Trophoblast cell (in vitro differentiated cells and primary cell): Measurements from ENCODE around the gene TSHZ3.

ENCODE experiments used
- DNase-seq, 2 donors: peaks; one replicate each; pipeline ENCODE4 v3.0.0-alpha.2; 2016
- H2AFZ ChIP-seq: 2 replicates; pipeline ENCODE4 v1.6.1; 2013; ENCODE audit warnings: low read length, moderate library complexity, mild to moderate bottlenecking; ENCODE audit not compliant: insufficient read depth, poor library complexity
- H2AK5ac ChIP-seq: 2 replicates; pipeline ENCODE4 v1.6.1; 2013; ENCODE audit warnings: mild to moderate bottlenecking, low read length
- H2BK120ac ChIP-seq: 2 replicates; pipeline ENCODE4 v1.6.1; 2013; ENCODE audit warnings: low read length, mild to moderate bottlenecking, moderate library complexity; ENCODE audit not compliant: insufficient read depth, poor library complexity
- H2BK12ac ChIP-seq: 2 replicates; pipeline ENCODE4 v1.6.1; 2013; ENCODE audit warnings: mild to moderate bottlenecking, low read length, moderate library complexity
- H2BK5ac ChIP-seq: 2 replicates; pipeline ENCODE4 v1.6.1; 2013; ENCODE audit warnings: low read length, low read depth, moderate library complexity, mild to moderate bottlenecking; ENCODE audit not compliant: poor library complexity
- H3K14ac ChIP-seq: 2 replicates; pipeline ENCODE4 v1.6.1; 2013; ENCODE audit warnings: mild to moderate bottlenecking, low read length
- H3K18ac ChIP-seq: 2 replicates; pipeline ENCODE4 v1.6.1; 2013; ENCODE audit warnings: mild to moderate bottlenecking, low read length
- H3K23ac ChIP-seq: 2 replicates; pipeline ENCODE4 v1.6.1; 2013; ENCODE audit warnings: low read length
- H3K27ac ChIP-seq: 2 replicates; pipeline ENCODE4 v1.5.1; 2013; ENCODE audit warnings: low read depth, mild to moderate bottlenecking, inconsistent platforms, low read length, moderate library complexity
- H3K27me3 ChIP-seq: 2 replicates; pipeline ENCODE4 v1.6.1; 2013; ENCODE audit warnings: inconsistent platforms, mild to moderate bottlenecking, low read length, moderate library complexity; ENCODE audit not compliant: insufficient read depth
- H3K36me3 ChIP-seq, 2 experiments: 1 replicate in 1 of 2; 2 replicates in 1 of 2; pipeline ENCODE4 v1.6.1; 2013; ENCODE audit warnings: low read length in 2 of 2, mild to moderate bottlenecking in 2 of 2, moderate library complexity in 1 of 2; ENCODE audit not compliant: insufficient read depth in 2 of 2, control insufficient read depth in 1 of 2
- H3K4ac ChIP-seq: 2 replicates; pipeline ENCODE4 v1.6.1; 2013; ENCODE audit warnings: low read depth, mild to moderate bottlenecking, low read length, moderate library complexity
- H3K4me1 ChIP-seq, 2 experiments: 1 replicate in 1 of 2; 2 replicates in 1 of 2; pipeline ENCODE4 v1.6.1; 2013; ENCODE audit warnings: low read length in 2 of 2, mild to moderate bottlenecking in 2 of 2, moderate library complexity in 1 of 2; ENCODE audit not compliant: insufficient read depth in 2 of 2, control insufficient read depth in 1 of 2
- H3K4me2 ChIP-seq: 2 replicates; pipeline ENCODE4 v1.6.1; 2013; ENCODE audit warnings: inconsistent platforms, mild to moderate bottlenecking, low read length, moderate library complexity
- H3K4me3 ChIP-seq: 2 replicates; pipeline ENCODE4 v1.5.1; 2013; ENCODE audit warnings: mild to moderate bottlenecking, low read depth, low read length, inconsistent platforms
- H3K79me1 ChIP-seq: one replicate; pipeline ENCODE4 v1.6.1; 2013; ENCODE audit warnings: low read length
- H3K79me2 ChIP-seq: 2 replicates; pipeline ENCODE4 v1.6.1; 2013; ENCODE audit warnings: low read length, mild to moderate bottlenecking; ENCODE audit not compliant: control insufficient read depth, insufficient read depth, poor library complexity
- H3K9ac ChIP-seq: 2 replicates; pipeline ENCODE4 v1.6.1; 2013; ENCODE audit warnings: mild to moderate bottlenecking, low read length
- H3K9me3 ChIP-seq: 2 replicates; pipeline ENCODE4 v1.6.1; 2013; ENCODE audit warnings: low read depth, mild to moderate bottlenecking, control low read depth, inconsistent platforms, low read length; ENCODE audit not compliant: insufficient read depth
- H4K12ac ChIP-seq: 2 replicates; pipeline ENCODE4 v1.6.1; 2013; ENCODE audit warnings: low read depth, mild to moderate bottlenecking, low read length, moderate library complexity
- H4K8ac ChIP-seq: 2 replicates; pipeline ENCODE4 v1.6.1; 2013; ENCODE audit warnings: low read depth, mild to moderate bottlenecking, low read length, moderate library complexity
- H4K91ac ChIP-seq: one replicate; pipeline ENCODE4 v1.6.1; 2013; ENCODE audit warnings: low read depth, mild to moderate bottlenecking, low read length, moderate library complexity
- WGBS: extraction: QIAGEN DNeasy Blood & Tissue Kit; methylation state at CpG from one replicate; pipeline ENCODE4 v1.1.7; 2013; ENCODE audit warnings: missing lambda C conversion rate; ENCODE audit not compliant: insufficient read length, insufficient coverage; ENCODE audit errors: extremely low coverage; 5-methylcytosine and 5-hydroxymethylcytosine counted together

TSHZ3 gene

DNA sequence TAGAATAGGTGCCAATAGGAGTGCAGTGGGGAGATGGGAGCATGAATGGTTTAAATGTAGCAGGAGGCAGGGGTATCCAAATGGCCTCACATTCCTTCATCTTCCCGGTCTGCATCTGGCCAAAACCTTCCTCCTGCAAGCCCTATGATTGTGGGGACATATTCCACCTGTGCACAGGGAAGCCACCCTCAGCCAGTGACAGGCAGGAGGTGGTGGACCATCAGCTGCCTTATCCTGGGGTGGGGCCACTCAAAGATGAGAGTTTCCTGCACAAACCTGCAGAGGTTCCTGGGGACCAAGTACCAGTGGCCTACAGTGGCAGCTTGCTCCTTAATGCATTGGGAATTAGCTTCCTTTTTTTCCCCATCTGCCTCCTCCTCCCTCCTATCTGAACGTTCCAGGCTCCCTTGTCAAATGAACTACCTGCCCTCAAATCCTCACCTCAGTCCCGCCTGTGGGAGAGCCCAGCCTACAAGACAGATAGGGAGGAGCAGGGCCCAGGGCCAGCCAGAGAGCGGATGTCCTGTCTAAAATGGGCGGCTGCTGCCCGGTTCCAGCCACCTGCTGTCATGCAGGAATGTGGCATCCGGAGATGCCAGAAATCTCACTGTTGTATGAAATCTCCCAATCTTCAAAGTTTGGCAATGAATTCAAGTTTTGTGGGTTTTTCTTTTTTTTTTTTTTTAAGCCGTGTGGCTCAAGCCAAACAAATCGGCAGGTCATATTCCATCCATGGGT is 85.0 kb downstream of the TSHZ3 start:
- H3K27me3 ChIP-seq = no peaks in the 10 kb centered on the region
- no peak overlapping the region for H3K18ac ChIP-seq
- H2BK120ac ChIP-seq = no peak overlapping the region
- H2AFZ ChIP-seq = no peak overlapping the region
- no peak overlapping the region for H4K12ac ChIP-seq
- no peak overlapping the region for H4K8ac ChIP-seq
- no peak overlapping the region for H3K9ac ChIP-seq
- no peak overlapping the region for H2BK5ac ChIP-seq
- H3K4ac ChIP-seq = no peak overlapping the region
- no peak overlapping the region for H2AK5ac ChIP-seq
- H3K23ac ChIP-seq = no peak overlapping the region
- no peaks in the 10 kb centered on the region for H3K36me3 ChIP-seq
- no peaks in the 10 kb centered on the region for H3K79me2 ChIP-seq
- no peak overlapping the region for H4K91ac ChIP-seq
- peaks cover 2% of the 10 kb centered on the region for H3K9me3 ChIP-seq
- no peak overlapping the region for H3K4me2 ChIP-seq
- no CpG with 5 or more reads among the region's 9 CpGs for WGBS
- DNase-seq = no peak
- no peaks in the 10 kb centered on the region for H3K4me1 ChIP-seq
- H3K4me3 ChIP-seq = no peak overlapping the region
- H3K14ac ChIP-seq = no peak overlapping the region
- H2BK12ac ChIP-seq = no peak overlapping the region
- H3K27ac ChIP-seq = no peak overlapping the region
- H3K79me1 ChIP-seq = no peaks in the 10 kb centered on the region

DNA sequence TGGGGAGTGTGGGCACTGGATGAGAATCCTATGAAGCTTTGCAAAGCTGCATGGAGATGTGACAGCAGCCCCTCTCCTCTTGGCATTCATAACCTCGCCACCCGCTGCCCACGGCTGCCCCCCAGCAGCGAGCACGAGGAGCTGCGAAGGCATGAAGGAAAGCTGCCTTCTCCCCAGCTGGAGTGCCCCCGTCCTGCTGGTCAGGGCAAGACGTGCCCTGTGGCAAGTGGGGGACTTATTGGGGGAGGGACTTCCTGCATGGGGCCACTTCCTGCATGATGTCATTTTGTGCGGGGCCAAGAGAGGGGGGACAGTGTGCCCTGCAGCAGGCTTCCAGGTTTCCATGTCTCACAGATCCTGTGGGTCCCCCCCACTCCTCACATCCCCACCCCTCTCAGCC is 85.9 kb downstream of the TSHZ3 start:
- no peak overlapping the region for H3K4me2 ChIP-seq
- WGBS = no CpG with 5 or more reads among the region's 9 CpGs
- no peak overlapping the region for H4K12ac ChIP-seq
- H3K9ac ChIP-seq = no peak overlapping the region
- no peak overlapping the region for H4K8ac ChIP-seq
- H3K4me3 ChIP-seq = peak overlapping the region; percentile 51
- no peak overlapping the region for H2AFZ ChIP-seq
- no peak overlapping the region for H2BK120ac ChIP-seq
- no peaks in the 10 kb centered on the region for H3K27me3 ChIP-seq
- peaks cover 2% of the 10 kb centered on the region for H3K9me3 ChIP-seq
- no peaks in the 10 kb centered on the region for H3K79me2 ChIP-seq
- no peak overlapping the region for H4K91ac ChIP-seq
- no peak overlapping the region for H3K14ac ChIP-seq
- no peak overlapping the region for H3K4ac ChIP-seq
- H2BK12ac ChIP-seq = no peak overlapping the region
- H3K4me1 ChIP-seq = no peaks in the 10 kb centered on the region
- H3K36me3 ChIP-seq = no peaks in the 10 kb centered on the region
- no peak overlapping the region for H3K18ac ChIP-seq
- H3K27ac ChIP-seq = no peak overlapping the region
- no peak overlapping the region for H2AK5ac ChIP-seq
- H3K79me1 ChIP-seq = no peaks in the 10 kb centered on the region
- H3K23ac ChIP-seq = no peak overlapping the region
- DNase-seq = no peak
- H2BK5ac ChIP-seq = no peak overlapping the region

DNA sequence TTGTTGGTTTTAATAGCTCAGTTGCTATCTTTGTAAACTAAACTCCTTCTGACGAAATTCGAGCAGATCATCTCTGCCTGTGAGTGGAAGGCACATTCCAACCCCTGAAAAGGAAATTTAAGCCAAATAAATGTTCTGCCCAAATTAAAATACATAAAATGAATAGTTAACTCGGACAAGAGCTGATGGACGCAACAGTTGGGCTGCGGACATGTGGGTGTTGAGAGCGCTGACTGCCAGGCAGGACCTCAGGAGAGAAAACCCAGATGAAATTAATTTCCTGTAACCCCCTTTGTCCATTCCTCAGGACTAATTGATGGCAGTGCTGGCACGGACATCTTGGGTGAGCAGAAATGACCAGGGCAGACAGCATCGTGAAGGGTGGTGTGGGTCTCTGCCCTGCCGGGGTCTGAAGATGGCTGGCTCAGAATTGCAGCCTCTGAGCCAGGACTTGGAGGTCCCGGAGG is 86.5 kb downstream of the TSHZ3 start:
- H3K4me3 ChIP-seq = no peak overlapping the region
- no peak overlapping the region for H3K23ac ChIP-seq
- no peak for DNase-seq
- no peak overlapping the region for H3K4me2 ChIP-seq
- no peaks in the 10 kb centered on the region for H3K79me2 ChIP-seq
- H3K9me3 ChIP-seq = peaks cover 2% of the 10 kb centered on the region
- no peaks in the 10 kb centered on the region for H3K36me3 ChIP-seq
- no peaks in the 10 kb centered on the region for H3K27me3 ChIP-seq
- no peak overlapping the region for H3K27ac ChIP-seq
- no peak overlapping the region for H2BK120ac ChIP-seq
- no peak overlapping the region for H3K18ac ChIP-seq
- no peak overlapping the region for H3K14ac ChIP-seq
- H4K91ac ChIP-seq = no peak overlapping the region
- no peak overlapping the region for H4K12ac ChIP-seq
- WGBS = no CpG with 5 or more reads among the region's 10 CpGs
- H3K79me1 ChIP-seq = no peaks in the 10 kb centered on the region
- no peak overlapping the region for H3K9ac ChIP-seq
- H2BK5ac ChIP-seq = no peak overlapping the region
- H2AFZ ChIP-seq = no peak overlapping the region
- no peak overlapping the region for H4K8ac ChIP-seq
- H2BK12ac ChIP-seq = no peak overlapping the region
- H3K4ac ChIP-seq = no peak overlapping the region
- H3K4me1 ChIP-seq = no peaks in the 10 kb centered on the region
- H2AK5ac ChIP-seq = no peak overlapping the region

DNA sequence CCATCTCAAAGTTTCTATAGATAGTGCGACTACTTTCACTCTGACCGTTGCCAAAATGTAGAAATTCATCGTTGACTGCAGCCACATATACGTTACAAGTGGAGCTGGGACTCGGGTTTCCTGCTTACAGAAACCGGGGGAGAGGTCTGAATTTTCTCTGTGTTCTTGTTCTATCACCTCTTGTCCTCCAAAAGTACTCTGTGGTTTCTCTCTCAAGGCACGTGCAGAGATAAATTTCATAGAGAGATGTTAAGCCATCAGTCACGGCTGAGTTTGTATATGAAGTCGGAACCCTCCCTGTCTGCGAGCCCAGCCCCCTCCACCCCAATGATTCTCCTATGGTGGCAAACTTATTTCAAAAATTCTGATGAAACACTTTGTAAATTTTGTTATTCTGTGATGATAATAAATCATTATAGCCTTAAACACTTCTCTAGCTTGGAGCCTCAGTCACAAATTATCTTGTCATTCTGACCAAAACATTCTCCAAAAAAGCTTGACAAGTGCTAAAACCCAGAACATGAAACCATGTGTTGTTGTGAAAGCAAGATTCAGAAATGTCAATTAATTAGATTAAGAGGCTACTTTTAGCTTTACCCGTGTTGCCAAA is 87.5 kb downstream of the TSHZ3 start:
- no peaks in the 10 kb centered on the region for H3K4me1 ChIP-seq
- no peak overlapping the region for H3K23ac ChIP-seq
- DNase-seq = no peak
- no peak overlapping the region for H2BK5ac ChIP-seq
- H3K4ac ChIP-seq = no peak overlapping the region
- no peaks in the 10 kb centered on the region for H3K36me3 ChIP-seq
- no peak overlapping the region for H2AFZ ChIP-seq
- H3K79me1 ChIP-seq = no peaks in the 10 kb centered on the region
- H2AK5ac ChIP-seq = no peak overlapping the region
- H3K9me3 ChIP-seq = peaks cover 2% of the 10 kb centered on the region
- no peak overlapping the region for H3K18ac ChIP-seq
- H2BK120ac ChIP-seq = no peak overlapping the region
- no peak overlapping the region for H4K12ac ChIP-seq
- H3K79me2 ChIP-seq = no peaks in the 10 kb centered on the region
- no peak overlapping the region for H3K4me3 ChIP-seq
- no peak overlapping the region for H3K4me2 ChIP-seq
- H3K9ac ChIP-seq = no peak overlapping the region
- no peak overlapping the region for H4K8ac ChIP-seq
- no peak overlapping the region for H2BK12ac ChIP-seq
- no CpG with 5 or more reads among the region's 11 CpGs for WGBS
- H4K91ac ChIP-seq = no peak overlapping the region
- no peak overlapping the region for H3K27ac ChIP-seq
- no peaks in the 10 kb centered on the region for H3K27me3 ChIP-seq
- H3K14ac ChIP-seq = no peak overlapping the region
